Hematopoietic multipotent progenitor cell treated with erythropoietin and hydrocortisone succinate and interleukin-3 and kit ligand, for 4 days (in vitro differentiated cells): ENCODE data around the gene FBXO45.
"Not testable (repeated sequence)": the region's sequence is repeated elsewhere in the genome, so short reads cannot be mapped to it uniquely, and the experiment has no call there.

Source experiments
- DNase-seq: peaks from one replicate; pipeline ENCODE4 v3.0.0-alpha.2; 2015

Gene FBXO45

GRCh38 chr3:196620161-196620604 is 51.7 kb downstream of the FBXO45 start:
- peak; percentile 86 for DNase-seq

- DNase-seq = no peak
Observed at GRCh38 chr3:196620684-196621083, 52.2 kb downstream of the FBXO45 start.

GRCh38 chr3:196621611-196622010 is 53.2 kb downstream of the FBXO45 start:
- no peak for DNase-seq

GRCh38 chr3:196624067-196624790 is 55.8 kb downstream of the FBXO45 start:
- peak; percentile 92 for DNase-seq

DNA sequence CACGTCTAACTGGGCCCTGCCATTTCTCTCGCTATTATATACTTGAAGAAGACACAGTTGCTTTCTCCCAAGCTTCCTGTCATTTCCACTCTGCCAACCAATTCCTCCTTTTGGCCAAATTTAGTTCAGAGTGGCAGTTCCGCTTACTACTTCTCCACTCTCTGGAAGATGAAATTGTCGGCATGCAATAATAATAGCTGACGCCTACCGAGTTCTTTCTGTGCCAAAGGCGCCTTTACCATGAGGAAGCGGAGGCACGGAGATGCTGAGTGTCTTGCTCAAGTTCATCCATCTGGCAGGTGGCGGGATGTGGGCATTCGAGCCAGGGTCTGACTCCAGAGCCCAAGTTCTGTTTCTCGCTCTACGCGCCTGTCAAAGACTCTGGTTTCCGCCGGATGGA is 56.4 kb downstream of the FBXO45 start:
- no peak for DNase-seq

- no peak for DNase-seq
Observed at GRCh38 chr3:196625331-196625730, 56.9 kb downstream of the FBXO45 start.

DNA sequence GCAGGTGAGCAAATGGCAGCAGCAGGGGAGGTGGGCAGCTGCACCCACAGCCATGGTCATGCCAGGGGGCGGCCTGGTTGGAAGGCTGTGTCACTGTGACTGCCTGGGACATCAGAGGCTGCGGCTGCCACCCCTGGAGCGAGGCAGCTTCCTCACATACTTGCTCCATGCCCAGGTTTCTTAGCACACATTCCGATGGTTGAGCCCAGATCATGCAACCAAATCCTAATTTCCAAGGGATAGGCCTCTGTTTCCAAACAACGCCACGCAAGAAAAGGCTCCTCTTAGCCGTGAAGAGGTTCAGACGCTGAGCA is 59.4 kb downstream of the FBXO45 start:
- no peak for DNase-seq

- DNase-seq = peak; percentile 54
Observed at GRCh38 chr3:196629228-196629627, 60.8 kb downstream of the FBXO45 start.

DNA sequence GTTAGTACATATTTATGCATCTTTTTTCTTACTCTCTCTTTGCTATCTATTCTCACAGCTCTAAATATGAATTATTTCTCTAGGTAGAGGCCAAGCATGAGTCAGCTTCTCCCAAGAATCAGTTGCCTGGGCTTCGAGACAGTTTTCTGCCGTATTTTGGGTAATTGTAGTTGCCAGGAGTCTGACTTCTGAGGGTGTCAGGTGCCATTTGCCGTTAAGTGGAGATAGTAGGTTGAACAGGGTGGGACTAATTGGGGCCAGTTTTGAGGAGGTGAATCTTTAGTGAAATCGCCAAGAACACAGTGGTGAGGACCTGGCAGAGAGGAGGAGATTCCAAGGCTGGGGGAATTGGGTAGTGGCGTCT is 63.2 kb downstream of the FBXO45 start:
- peak; percentile 86 for DNase-seq

DNA sequence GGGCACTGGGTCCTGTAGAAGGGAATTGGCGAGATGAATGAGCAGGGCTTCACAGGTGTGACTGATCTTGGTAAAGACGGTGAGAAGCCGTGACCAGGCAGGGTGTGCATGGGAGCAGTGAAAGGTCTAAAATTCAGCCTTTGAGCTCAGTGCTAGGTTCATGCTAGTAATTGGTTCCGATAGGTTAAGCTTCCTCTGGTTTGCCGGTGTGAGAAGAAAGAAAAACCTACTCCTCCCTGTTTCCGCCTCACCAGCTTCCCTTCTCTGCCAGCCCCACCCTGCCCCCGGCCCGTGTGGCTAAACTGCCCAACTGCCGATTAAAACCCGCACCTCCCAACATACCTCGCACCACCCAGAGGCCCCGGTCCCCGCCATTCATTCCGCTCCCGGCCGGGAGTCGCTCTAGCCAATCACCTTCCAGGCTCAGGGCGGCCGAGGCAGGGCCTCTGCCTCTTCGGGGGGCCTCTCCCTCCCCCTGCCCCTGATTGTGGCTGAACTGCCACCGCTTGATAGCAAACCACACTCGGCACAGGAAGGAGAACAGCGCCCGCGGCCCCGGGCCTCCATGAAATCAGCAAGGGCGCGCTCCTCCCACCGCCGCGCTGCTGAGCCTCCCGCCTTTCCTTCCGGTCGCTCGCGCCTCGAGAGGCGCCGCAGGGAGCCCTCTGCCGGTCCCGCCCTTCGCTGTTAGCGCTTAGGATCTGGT is 63.7 kb downstream of the FBXO45 start:
- peak; percentile 100 for DNase-seq

GRCh38 chr3:196633555-196634151 is 65.2 kb downstream of the FBXO45 start:
- peak; percentile 71 for DNase-seq

DNA sequence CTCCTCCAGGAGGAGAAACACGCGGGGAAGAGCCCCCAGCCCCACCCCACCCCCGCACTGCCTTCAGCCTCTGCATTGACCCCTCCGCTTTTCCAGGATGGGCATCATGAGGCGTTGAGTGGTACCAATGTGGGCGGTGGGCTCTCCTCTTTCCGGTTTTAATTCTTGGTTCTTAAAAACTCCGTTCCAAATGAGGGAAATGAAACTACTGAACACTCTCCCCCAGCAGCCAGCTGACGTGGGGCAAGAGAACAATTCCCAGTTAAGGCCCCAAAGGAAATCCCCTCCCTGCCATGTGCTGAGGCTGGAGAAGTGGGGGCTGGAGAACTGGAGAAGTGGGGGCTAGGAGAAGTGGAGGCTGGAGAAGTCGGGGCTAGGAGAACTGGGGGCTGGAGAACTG is 65.8 kb downstream of the FBXO45 start:
- peak; percentile 48 for DNase-seq

DNA sequence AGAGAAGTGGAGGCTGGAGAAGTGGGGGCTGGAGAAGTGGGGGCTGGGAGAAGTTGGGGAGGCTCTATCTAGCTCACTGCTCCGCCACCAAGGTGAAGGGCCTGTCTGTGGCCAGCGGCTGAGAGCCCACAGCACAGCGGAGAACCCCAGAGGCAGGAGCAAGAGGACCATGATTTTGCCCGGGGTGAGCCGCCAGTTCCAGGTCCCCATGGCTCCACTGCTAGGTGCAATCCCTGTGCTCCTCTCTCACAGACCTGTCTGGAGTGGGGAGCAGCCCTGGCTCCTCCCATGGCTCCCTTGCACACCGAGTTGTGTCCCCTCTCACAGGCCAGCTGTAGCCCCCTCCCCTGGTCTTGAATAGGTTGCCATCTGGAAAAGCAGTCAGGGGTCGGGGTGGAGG is 66.4 kb downstream of the FBXO45 start:
- DNase-seq = peak; percentile 63

DNA sequence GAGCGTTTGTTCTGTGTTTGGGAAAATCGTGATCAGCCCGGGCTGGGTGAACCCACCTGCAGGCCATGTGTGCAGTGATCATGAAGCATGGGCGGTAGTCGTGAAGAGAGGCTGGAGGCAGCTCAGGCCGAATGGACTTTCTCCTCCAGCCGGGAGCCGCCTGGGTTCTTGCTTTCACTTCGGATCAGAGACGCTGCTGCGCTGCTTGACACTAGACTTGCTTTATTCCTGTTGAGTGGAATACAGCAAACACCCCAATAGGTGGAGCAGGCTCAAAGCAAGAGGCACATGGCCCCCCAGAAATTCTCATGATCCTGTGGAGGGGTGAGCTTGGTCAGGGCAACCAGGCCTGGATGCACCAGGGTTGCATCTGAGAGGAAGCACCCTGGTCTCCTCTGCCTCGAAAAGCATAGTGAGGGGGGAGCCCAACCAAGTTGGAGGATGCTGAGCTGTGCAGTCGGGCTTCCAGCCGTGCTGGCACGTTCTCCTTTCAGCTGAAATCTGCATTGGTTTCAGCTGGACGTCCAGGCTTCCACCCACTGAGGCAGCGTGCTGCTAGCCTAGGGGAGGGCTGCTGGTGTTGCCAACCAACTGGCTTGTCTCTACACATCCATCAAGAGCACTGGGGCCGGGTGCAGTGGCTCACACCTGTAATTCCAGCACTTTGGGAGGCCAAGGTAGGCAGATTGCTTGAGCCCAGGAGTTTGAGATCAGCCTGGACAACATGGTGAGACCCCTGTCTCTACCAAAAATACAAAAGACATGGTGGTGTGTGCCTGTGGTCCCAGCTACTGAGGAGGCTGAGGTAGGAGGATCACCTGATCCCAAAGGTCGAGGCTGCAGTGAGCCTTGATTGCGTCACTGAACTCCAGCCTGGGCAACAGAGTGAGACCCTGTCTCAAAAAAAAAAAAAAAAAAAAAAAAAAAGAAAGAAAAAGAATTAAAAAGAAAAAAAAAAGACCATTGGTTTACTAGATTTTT is 68.2 kb downstream of the FBXO45 start:
- DNase-seq = peak; percentile 52

DNA sequence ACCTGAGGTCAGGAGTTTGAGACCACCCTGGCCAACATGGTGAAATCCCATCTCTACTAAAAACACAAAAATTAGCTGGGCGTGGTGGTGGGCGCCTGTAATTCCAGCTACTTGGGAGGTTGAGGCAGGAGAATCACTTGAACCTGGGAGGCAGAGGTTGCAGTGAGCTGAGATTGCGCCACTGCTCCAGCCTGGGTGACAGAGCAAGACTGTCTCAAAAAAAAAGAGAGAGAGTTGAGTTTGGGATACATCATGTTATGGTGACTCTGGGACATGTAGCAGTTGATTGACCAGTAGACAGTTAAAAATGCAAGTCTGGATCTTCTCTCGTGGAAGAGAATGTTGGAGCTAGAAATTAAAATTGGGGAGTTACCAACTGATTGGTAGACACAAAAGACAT is 69.5 kb downstream of the FBXO45 start:
- DNase-seq = not testable (repeated sequence)
